Endodermal cell (in vitro differentiated cells): Measurements from ENCODE around the gene IPMK. TPM values are rescaled to one million over a fixed set of nuclear protein-coding genes. Genes with fewer than 3 reads are reported as not detected.

ENCODE experiments used
- DNase-seq: peaks from one replicate; pipeline ENCODE4 v3.0.0-alpha.2; 2017
- H3K27ac ChIP-seq: 2 replicates; pipeline ENCODE4 v1.5.1; 2013; ENCODE audit warnings: mild to moderate bottlenecking, low read depth, low read length, moderate library complexity
- H3K27me3 ChIP-seq: 2 replicates; pipeline ENCODE4 v1.6.1; 2013; ENCODE audit warnings: mild to moderate bottlenecking, low read length, moderate library complexity; ENCODE audit not compliant: insufficient read depth, control insufficient read depth, poor library complexity, severe bottlenecking
- H3K36me3 ChIP-seq: 2 replicates; pipeline ENCODE4 v1.7.0; 2013; ENCODE audit warnings: mild to moderate bottlenecking, low read length, moderate library complexity; ENCODE audit not compliant: control insufficient read depth, insufficient read depth
- H3K4me1 ChIP-seq: one replicate; pipeline ENCODE4 v1.7.0; 2013; ENCODE audit warnings: low read length; ENCODE audit not compliant: control insufficient read depth, insufficient read depth
- H3K4me3 ChIP-seq: 2 replicates; pipeline ENCODE4 v1.5.1; 2013; ENCODE audit warnings: mild to moderate bottlenecking, low read length, moderate library complexity
- H3K9ac ChIP-seq: 2 replicates; pipeline ENCODE4 v1.6.1; 2013; ENCODE audit warnings: mild to moderate bottlenecking, low read length, moderate library complexity; ENCODE audit not compliant: poor library complexity, severe bottlenecking; ENCODE audit errors: extremely low read depth
- H3K9me3 ChIP-seq: 2 replicates; pipeline ENCODE4 v1.6.1; 2013; ENCODE audit warnings: mild to moderate bottlenecking, low read length, moderate library complexity; ENCODE audit not compliant: control insufficient read depth
- H3K27ac Mint-ChIP-seq: 2 replicates; pipeline ENCODE4 v1.8.0; 2020; ENCODE audit warnings: mixed read lengths
- H3K27me3 Mint-ChIP-seq: 2 replicates; pipeline ENCODE4 v1.8.0; 2021; ENCODE audit warnings: mild to moderate bottlenecking, mixed read lengths; ENCODE audit not compliant: insufficient read depth
- H3K36me3 Mint-ChIP-seq: 2 replicates; pipeline ENCODE4 v1.8.0; 2020; ENCODE audit warnings: low read depth, mixed read lengths
- H3K4me1 Mint-ChIP-seq: 2 replicates; pipeline ENCODE4 v1.8.0; 2020; ENCODE audit warnings: mixed read lengths
- H3K4me3 Mint-ChIP-seq: 2 replicates; pipeline ENCODE4 v1.8.0; 2020; ENCODE audit warnings: mild to moderate bottlenecking, moderate library complexity, mixed read lengths
- H3K9me3 Mint-ChIP-seq: 2 replicates; pipeline ENCODE4 v1.8.0; 2020; ENCODE audit warnings: mild to moderate bottlenecking, mixed read lengths
- WGBS, 2 experiments: methylation state at CpG; one replicate each; pipeline versions ENCODE4 v1.1.5 to v1.1.7; 2013; ENCODE audit warnings: missing lambda C conversion rate in 2 of 2, mixed read lengths in 1 of 2; ENCODE audit not compliant: insufficient coverage in 1 of 2, insufficient read length in 1 of 2; 5-methylcytosine and 5-hydroxymethylcytosine counted together
- total RNA-seq, 2 donors: library from RNA; stranded (reverse); fragmentation: NEBNext Ultra II Directional in 1 of 2; extraction: Animal tissue kit (Norgen Biotek cat#: 25700) in 1 of 2; gene quantifications; 2 replicates in 1 of 2; 3 replicates in 1 of 2; pipeline ENCODE4 v1.2.1, GENCODE V29; 2021
- TF ChIP-seq, protein P1 (sequence below): fragments of 200-600 bp; sonication (generic); conservative IDR thresholded peaks from 2 replicates; pipeline ENCODE4 v1.5.0; 2021; ENCODE audit warnings: antibody characterized with exemption, mild to moderate bottlenecking

Gene IPMK
- total RNA-seq, 2 donors from 2014 or later, result 9.3 to 9.4 TPM

DNA sequence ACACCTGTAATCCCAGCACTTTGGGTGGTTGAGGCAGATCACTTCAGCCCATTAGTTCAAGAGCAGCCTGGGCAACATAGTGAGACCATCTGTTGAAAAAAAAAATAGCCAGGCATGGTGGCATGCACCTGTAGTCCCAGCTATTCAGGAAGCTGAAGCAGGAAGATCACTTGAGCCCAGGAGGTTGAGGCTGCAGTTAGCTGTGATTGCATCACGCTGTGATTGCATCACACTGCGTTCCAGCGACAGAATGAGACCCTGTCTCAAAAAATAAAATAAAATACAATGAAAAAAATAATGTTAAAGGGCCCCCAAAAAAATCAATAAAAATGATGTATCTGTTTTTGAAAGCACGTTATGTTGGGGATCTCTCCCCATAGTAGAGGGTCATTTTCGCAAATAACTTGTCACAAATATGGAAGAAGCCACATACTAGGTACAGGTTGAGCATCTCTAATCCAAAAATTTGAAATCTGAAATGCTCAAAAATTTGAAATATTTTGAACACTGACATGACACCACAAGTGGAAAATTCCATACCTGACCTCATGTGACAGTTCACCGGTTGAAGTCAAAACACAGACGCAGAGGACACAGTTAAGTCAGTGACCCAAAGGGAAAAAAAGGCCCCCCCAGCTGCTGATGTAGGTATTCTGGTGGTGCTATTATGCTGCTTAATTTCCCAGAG, 10.7 kb upstream of the IPMK start:
- no peak overlapping the region for H3K27ac Mint-ChIP-seq
- no peaks in the 10 kb centered on the region for H3K27me3 ChIP-seq

DNA sequence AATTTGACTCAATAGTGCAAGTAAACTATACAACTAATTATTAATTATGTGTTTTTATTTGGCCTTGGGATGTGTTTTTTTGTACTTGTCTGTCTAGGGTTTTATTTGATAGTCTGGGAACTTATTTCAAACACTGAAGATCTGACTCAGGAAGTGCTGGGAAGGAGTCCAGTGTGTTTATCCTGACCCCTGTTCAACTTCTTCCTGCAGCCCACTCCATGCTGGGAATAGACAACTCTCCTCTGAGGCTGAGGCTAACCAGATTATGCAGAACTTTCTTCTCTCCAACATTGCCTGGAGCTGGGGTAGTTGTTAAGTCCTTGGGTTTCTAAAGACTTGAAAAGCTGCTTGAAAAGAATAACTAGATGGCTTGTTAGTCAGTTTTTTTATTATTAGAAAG, 8.2 kb upstream of the IPMK start:
- H3K36me3 Mint-ChIP-seq, result peaks cover 14% of the 10 kb centered on the region
- no peaks in the 10 kb centered on the region for H3K27me3 Mint-ChIP-seq
- TF ChIP-seq, protein P1, sequence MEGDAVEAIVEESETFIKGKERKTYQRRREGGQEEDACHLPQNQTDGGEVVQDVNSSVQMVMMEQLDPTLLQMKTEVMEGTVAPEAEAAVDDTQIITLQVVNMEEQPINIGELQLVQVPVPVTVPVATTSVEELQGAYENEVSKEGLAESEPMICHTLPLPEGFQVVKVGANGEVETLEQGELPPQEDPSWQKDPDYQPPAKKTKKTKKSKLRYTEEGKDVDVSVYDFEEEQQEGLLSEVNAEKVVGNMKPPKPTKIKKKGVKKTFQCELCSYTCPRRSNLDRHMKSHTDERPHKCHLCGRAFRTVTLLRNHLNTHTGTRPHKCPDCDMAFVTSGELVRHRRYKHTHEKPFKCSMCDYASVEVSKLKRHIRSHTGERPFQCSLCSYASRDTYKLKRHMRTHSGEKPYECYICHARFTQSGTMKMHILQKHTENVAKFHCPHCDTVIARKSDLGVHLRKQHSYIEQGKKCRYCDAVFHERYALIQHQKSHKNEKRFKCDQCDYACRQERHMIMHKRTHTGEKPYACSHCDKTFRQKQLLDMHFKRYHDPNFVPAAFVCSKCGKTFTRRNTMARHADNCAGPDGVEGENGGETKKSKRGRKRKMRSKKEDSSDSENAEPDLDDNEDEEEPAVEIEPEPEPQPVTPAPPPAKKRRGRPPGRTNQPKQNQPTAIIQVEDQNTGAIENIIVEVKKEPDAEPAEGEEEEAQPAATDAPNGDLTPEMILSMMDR, result no peak
- H3K4me1 Mint-ChIP-seq, result peaks cover 12% of the 10 kb centered on the region
- no peaks in the 10 kb centered on the region for H3K27me3 ChIP-seq
- no peak overlapping the region for H3K27ac ChIP-seq
- peak overlapping the region; percentile 53 for H3K27ac Mint-ChIP-seq
- no peaks in the 10 kb centered on the region for H3K4me1 ChIP-seq
- no peaks in the 10 kb centered on the region for H3K9me3 Mint-ChIP-seq
- no peak overlapping the region for H3K4me3 ChIP-seq
- no peaks in the 10 kb centered on the region for H3K9me3 ChIP-seq
- H3K36me3 ChIP-seq, result peaks cover 26% of the 10 kb centered on the region
- no peak for DNase-seq
- no peak overlapping the region for H3K9ac ChIP-seq
- H3K4me3 Mint-ChIP-seq, result no peak overlapping the region

More for the DNA sequence above, 10.7 kb upstream of the IPMK start:
- no peaks in the 10 kb centered on the region for H3K27me3 Mint-ChIP-seq
- TF ChIP-seq, protein P1, result no peak
- no peaks in the 10 kb centered on the region for H3K4me1 ChIP-seq
- peaks cover 14% of the 10 kb centered on the region for H3K4me1 Mint-ChIP-seq
- no peak overlapping the region for H3K27ac ChIP-seq
- H3K9me3 Mint-ChIP-seq, result no peaks in the 10 kb centered on the region
- H3K9ac ChIP-seq, result no peak overlapping the region
- no peaks in the 10 kb centered on the region for H3K9me3 ChIP-seq
- no peak overlapping the region for H3K4me3 ChIP-seq
- H3K36me3 Mint-ChIP-seq, result peaks cover 12% of the 10 kb centered on the region
- H3K4me3 Mint-ChIP-seq, result no peak overlapping the region
- DNase-seq, result no peak
- WGBS, 2 experiments, result 93 to 96% methylated on average over 3 to 5 of the region's 7 CpGs
- H3K36me3 ChIP-seq, result peaks cover 26% of the 10 kb centered on the region

DNA sequence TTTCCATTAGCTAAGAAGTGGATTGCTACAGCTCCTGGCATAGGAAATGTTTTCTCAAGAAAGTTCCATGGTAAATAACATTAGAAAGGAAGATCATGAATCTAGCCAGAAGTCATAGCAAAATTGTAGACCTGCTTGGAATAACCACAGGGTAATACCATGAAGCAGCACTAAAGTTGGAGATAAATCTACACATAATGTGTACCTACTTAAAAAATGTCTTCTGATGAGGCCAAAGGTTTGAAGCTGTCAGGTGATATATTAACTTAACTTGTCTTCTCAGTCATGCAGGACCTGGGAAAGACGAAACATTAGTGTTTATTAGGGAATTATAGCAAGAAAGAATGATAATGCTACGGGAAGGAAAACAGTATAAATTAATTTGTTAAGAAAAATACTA, 7.6 kb upstream of the IPMK start:
- Mint-ChIP-seq H3K4me3 (no peak overlapping the region), H3K9me3 (no peaks in the 10 kb centered on the region), H3K4me1 (peaks cover 12% of the 10 kb centered on the region), H3K27ac (no peak overlapping the region), H3K36me3 (peaks cover 15% of the 10 kb centered on the region), H3K27me3 (no peaks in the 10 kb centered on the region)
- DNase-seq, result no peak
- Histone ChIP-seq H3K4me3 (no peak overlapping the region), H3K4me1 (no peaks in the 10 kb centered on the region), H3K9ac (no peak overlapping the region), H3K36me3 (peaks cover 26% of the 10 kb centered on the region), H3K27me3 (no peaks in the 10 kb centered on the region), H3K9me3 (no peaks in the 10 kb centered on the region), H3K27ac (no peak overlapping the region)
- TF ChIP-seq, protein P1, result no peak
- WGBS, 2 experiments, result 98 to 100% methylated on average over 2 of the region's 2 CpGs
